ENCODE data around the gene ZBTB38. TPM values are rescaled to one million over a fixed set of nuclear protein-coding genes. Genes with fewer than 3 reads are reported as not detected.

ZBTB38 gene
- total RNA-seq, 1 experiment from 2014 or later: 12.3 TPM

DNA sequence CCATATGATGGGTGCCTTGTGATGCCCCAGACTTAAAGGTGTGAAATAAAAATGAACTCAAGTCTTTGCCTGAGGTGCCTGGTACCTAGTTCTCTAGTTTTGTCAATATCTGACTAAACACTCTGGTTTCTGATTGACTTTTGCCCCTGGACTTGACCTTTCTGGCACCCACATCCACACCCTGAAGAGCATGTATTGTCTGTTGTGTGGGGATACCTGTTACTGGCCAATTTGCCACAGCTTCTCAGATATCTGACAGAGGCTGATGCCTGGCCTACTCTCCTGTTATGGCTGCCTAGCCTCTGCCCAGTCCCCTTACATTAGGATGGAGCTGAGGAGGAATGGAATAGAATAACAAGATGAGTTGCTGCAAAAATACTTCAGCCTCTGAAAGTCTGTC is 3.6 kb downstream of the ZBTB38 start:
- TF ChIP-seq CREB1 (CRISPR knock-in tag; IDR thresholded peaks at IDR 0.05) (no peak), ZNF138 (CRISPR knock-in tag; conservative IDR thresholded peaks at IDR 0.05) (no peak), ZNF317 (CRISPR knock-in tag; IDR thresholded peaks at IDR 0.05; ENCODE audit: borderline replicate concordance, low read depth) (no peak), ZNF423 (CRISPR knock-in tag; IDR thresholded peaks at IDR 0.05) (no peak), ZNF396 (CRISPR knock-in tag; IDR thresholded peaks at IDR 0.05; ENCODE audit: borderline replicate concordance) (no peak), JUN (CRISPR knock-in tag; IDR thresholded peaks at IDR 0.05) (no peak)
- TF ChIP-seq, protein P1, sequence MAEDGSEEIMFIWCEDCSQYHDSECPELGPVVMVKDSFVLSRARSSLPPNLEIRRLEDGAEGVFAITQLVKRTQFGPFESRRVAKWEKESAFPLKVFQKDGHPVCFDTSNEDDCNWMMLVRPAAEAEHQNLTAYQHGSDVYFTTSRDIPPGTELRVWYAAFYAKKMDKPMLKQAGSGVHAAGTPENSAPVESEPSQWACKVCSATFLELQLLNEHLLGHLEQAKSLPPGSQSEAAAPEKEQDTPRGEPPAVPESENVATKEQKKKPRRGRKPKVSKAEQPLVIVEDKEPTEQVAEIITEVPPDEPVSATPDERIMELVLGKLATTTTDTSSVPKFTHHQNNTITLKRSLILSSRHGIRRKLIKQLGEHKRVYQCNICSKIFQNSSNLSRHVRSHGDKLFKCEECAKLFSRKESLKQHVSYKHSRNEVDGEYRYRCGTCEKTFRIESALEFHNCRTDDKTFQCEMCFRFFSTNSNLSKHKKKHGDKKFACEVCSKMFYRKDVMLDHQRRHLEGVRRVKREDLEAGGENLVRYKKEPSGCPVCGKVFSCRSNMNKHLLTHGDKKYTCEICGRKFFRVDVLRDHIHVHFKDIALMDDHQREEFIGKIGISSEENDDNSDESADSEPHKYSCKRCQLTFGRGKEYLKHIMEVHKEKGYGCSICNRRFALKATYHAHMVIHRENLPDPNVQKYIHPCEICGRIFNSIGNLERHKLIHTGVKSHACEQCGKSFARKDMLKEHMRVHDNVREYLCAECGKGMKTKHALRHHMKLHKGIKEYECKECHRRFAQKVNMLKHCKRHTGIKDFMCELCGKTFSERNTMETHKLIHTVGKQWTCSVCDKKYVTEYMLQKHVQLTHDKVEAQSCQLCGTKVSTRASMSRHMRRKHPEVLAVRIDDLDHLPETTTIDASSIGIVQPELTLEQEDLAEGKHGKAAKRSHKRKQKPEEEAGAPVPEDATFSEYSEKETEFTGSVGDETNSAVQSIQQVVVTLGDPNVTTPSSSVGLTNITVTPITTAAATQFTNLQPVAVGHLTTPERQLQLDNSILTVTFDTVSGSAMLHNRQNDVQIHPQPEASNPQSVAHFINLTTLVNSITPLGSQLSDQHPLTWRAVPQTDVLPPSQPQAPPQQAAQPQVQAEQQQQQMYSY (CRISPR knock-in tag; IDR thresholded peaks at IDR 0.05): no peak
- ChIA-PET CTCF (interaction anchor here (1.1 to 1.6 kb wide), 3 partner anchors 11 to 70 kb away, joined by 5 read pairs; no protein-coding TSS in a partner anchor), POLR2A (no interaction called here)
- ATAC-seq: no peak
- DNase-seq (ENCODE audit: low spot score): no peak
- no peaks in the 10 kb centered on the region; the same call in none of the 2 replicates for H3K27me3 Mint-ChIP-seq (ENCODE audit: low read depth)
- no peak overlapping the region for H3K4me3 Mint-ChIP-seq
- no peaks in the 10 kb centered on the region for H3K36me3 Mint-ChIP-seq
- peaks cover 72% of the 10 kb centered on the region for H3K4me1 Mint-ChIP-seq
- H3K9me3 Mint-ChIP-seq: peaks cover 21% of the 10 kb centered on the region
- H3K27ac Mint-ChIP-seq: peak overlapping the region; percentile 12; the same call in 1 of the 2 replicates

DNA sequence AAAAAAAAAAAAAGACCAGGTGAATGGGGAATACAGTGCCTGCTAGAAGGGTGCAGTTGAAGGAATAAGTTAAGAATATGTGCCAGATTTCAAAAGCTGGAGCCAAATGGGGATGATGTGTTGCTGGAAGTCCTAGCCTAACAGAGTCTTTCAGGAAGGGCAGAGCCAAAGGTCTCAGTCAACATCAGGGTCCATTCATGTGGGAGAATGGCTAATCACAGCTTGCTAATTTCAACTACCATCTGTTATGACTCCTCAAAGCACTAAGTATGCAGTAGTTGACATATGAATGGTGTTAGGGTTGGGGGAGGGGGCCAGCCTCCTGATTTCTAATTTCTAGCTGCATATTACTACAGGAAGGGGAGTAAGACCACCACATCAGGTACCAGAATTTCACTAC is 4.4 kb downstream of the ZBTB38 start:
- POLR2A ChIA-PET: no interaction called here
- Mint-ChIP-seq H3K27me3 (ENCODE audit: low read depth) (no peaks in the 10 kb centered on the region; the same call in 1 of the 2 replicates), H3K9me3 (peaks cover 22% of the 10 kb centered on the region), H3K4me1 (peaks cover 65% of the 10 kb centered on the region), H3K36me3 (no peaks in the 10 kb centered on the region), H3K4me3 (no peak overlapping the region), H3K27ac (no peak overlapping the region)
- CTCF ChIA-PET: interaction anchor here (1.1 to 1.6 kb wide), 6 partner anchors 12 to 82 kb away, joined by 3 to 5 read pairs (median 4); no protein-coding TSS in a partner anchor
- DNase-seq (ENCODE audit: low spot score) (no peak), ATAC-seq (no peak)
- TF ChIP-seq FOXP1 (CRISPR knock-in tag; IDR thresholded peaks at IDR 0.05; ENCODE audit: borderline replicate concordance) (no peak), ATF1 (CRISPR knock-in tag; IDR thresholded peaks at IDR 0.05) (no peak), OVOL2 (CRISPR knock-in tag; IDR thresholded peaks at IDR 0.05; ENCODE audit: borderline replicate concordance) (no peak), KAT7 (CRISPR knock-in tag; IDR thresholded peaks at IDR 0.05; ENCODE audit: borderline replicate concordance) (no peak), TP53 (CRISPR knock-in tag; IDR thresholded peaks at IDR 0.05) (no peak), ZNF263 (CRISPR knock-in tag; IDR thresholded peaks at IDR 0.05; ENCODE audit: low read depth) (no peak), TCF7 (CRISPR knock-in tag; IDR thresholded peaks at IDR 0.05; ENCODE audit: low read depth) (no peak)
- TF ChIP-seq, protein P2, sequence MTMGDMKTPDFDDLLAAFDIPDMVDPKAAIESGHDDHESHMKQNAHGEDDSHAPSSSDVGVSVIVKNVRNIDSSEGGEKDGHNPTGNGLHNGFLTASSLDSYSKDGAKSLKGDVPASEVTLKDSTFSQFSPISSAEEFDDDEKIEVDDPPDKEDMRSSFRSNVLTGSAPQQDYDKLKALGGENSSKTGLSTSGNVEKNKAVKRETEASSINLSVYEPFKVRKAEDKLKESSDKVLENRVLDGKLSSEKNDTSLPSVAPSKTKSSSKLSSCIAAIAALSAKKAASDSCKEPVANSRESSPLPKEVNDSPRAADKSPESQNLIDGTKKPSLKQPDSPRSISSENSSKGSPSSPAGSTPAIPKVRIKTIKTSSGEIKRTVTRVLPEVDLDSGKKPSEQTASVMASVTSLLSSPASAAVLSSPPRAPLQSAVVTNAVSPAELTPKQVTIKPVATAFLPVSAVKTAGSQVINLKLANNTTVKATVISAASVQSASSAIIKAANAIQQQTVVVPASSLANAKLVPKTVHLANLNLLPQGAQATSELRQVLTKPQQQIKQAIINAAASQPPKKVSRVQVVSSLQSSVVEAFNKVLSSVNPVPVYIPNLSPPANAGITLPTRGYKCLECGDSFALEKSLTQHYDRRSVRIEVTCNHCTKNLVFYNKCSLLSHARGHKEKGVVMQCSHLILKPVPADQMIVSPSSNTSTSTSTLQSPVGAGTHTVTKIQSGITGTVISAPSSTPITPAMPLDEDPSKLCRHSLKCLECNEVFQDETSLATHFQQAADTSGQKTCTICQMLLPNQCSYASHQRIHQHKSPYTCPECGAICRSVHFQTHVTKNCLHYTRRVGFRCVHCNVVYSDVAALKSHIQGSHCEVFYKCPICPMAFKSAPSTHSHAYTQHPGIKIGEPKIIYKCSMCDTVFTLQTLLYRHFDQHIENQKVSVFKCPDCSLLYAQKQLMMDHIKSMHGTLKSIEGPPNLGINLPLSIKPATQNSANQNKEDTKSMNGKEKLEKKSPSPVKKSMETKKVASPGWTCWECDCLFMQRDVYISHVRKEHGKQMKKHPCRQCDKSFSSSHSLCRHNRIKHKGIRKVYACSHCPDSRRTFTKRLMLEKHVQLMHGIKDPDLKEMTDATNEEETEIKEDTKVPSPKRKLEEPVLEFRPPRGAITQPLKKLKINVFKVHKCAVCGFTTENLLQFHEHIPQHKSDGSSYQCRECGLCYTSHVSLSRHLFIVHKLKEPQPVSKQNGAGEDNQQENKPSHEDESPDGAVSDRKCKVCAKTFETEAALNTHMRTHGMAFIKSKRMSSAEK (CRISPR knock-in tag; IDR thresholded peaks at IDR 0.05; ENCODE audit: borderline replicate concordance): no peak
- TF ChIP-seq, protein P3, sequence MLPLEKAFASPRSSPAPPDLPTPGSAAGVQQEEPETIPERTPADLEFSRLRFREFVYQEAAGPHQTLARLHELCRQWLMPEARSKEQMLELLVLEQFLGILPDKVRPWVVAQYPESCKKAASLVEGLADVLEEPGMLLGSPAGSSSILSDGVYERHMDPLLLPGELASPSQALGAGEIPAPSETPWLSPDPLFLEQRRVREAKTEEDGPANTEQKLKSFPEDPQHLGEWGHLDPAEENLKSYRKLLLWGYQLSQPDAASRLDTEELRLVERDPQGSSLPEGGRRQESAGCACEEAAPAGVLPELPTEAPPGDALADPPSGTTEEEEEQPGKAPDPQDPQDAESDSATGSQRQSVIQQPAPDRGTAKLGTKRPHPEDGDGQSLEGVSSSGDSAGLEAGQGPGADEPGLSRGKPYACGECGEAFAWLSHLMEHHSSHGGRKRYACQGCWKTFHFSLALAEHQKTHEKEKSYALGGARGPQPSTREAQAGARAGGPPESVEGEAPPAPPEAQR (CRISPR knock-in tag; IDR thresholded peaks at IDR 0.05): no peak
- TF ChIP-seq, protein P1 (CRISPR knock-in tag; IDR thresholded peaks at IDR 0.05): no peak
